HFFc6 (cell line): ENCODE data around the gene ERP29. TPM values are rescaled to one million over a fixed set of nuclear protein-coding genes. Genes with fewer than 3 reads are reported as not detected.

Experiments
- DNase-seq: peaks from one replicate; pipeline ENCODE4 v3.0.0-alpha.2; 2018
- H3K27ac Mint-ChIP-seq: 2 replicates; pipeline ENCODE4 v1.8.0; 2020; ENCODE audit warnings: mild to moderate bottlenecking, mixed read lengths
- H3K27me3 Mint-ChIP-seq: 2 replicates; pipeline ENCODE4 v1.8.0; 2021; ENCODE audit warnings: mild to moderate bottlenecking, moderate library complexity, mixed read lengths; ENCODE audit not compliant: insufficient read depth
- H3K36me3 Mint-ChIP-seq: 2 replicates; pipeline ENCODE4 v1.8.0; 2021; ENCODE audit warnings: low read depth, mixed read lengths
- H3K4me1 Mint-ChIP-seq: 2 replicates; pipeline ENCODE4 v1.8.0; 2020; ENCODE audit warnings: low read depth, mixed read lengths
- H3K4me3 Mint-ChIP-seq: 2 replicates; pipeline ENCODE4 v1.8.0; 2020; ENCODE audit warnings: mild to moderate bottlenecking, moderate library complexity, mixed read lengths
- H3K9me3 Mint-ChIP-seq: 2 replicates; pipeline ENCODE4 v1.8.0; 2020; ENCODE audit warnings: mild to moderate bottlenecking, mixed read lengths
- total RNA-seq, 6 experiments: library from RNA; stranded (reverse); fragmentation: NEBNext Ultra II Directional; extraction: Animal tissue kit (Norgen Biotek cat#: 25700); gene quantifications; 2 replicates in 1 of 6; 3 replicates in 5 of 6; pipeline ENCODE4 v1.2.3, GENCODE V29; 2021
- TF ChIP-seq, protein P1 (sequence below): fragments of 200-600 bp; sonication (generic); IDR thresholded peaks from 2 replicates; pipeline ENCODE4 v1.5.0; 2021; ENCODE audit warnings: antibody characterized with exemption, mild to moderate bottlenecking

ERP29 gene
- total RNA-seq, 6 experiments from 2014 or later, result 84.2 to 94.7 (median 88.4) TPM

DNA sequence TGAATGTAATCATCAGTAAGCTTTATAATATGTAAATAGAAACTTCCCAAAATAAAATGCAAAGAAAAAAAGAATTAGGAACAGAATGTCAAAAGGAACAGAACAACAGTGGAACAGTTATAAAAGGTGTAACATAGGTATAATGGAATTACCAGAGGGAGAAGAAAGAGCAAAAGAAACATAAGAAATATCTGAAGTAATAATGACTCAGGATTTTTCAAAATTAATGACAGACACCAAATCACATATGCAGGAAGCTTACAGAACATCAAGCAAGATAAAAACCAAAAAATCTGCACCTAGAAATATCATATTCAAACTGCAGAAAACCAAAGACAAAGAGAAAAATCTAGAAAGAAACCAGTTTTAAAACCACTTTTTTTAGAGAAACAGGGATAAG lies 36.4 kb upstream of the ERP29 start:
- Mint-ChIP-seq H3K9me3 (peaks cover 5% of the 10 kb centered on the region; the same call in 1 of the 2 replicates), H3K4me3 (no peak overlapping the region)
- TF ChIP-seq, protein P1, sequence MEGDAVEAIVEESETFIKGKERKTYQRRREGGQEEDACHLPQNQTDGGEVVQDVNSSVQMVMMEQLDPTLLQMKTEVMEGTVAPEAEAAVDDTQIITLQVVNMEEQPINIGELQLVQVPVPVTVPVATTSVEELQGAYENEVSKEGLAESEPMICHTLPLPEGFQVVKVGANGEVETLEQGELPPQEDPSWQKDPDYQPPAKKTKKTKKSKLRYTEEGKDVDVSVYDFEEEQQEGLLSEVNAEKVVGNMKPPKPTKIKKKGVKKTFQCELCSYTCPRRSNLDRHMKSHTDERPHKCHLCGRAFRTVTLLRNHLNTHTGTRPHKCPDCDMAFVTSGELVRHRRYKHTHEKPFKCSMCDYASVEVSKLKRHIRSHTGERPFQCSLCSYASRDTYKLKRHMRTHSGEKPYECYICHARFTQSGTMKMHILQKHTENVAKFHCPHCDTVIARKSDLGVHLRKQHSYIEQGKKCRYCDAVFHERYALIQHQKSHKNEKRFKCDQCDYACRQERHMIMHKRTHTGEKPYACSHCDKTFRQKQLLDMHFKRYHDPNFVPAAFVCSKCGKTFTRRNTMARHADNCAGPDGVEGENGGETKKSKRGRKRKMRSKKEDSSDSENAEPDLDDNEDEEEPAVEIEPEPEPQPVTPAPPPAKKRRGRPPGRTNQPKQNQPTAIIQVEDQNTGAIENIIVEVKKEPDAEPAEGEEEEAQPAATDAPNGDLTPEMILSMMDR, result no peak

DNA sequence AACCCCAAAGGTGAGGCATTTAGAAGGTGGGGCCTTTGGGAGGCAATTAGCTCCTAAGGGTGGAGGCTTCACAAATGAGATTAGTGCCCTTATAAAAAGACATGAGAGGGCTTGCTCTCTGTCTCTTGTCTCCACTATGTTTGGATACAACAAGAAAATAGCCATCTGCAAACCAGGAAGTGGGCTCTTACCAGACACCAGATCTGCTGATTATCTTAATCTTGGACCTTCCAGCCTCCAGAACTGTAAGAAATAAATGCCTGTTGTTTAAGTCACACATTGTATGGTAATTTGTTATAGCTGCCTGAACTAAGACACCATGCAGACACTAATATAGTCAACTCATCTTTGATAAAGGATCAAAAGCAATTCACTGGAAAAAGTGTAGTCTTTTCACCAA lies 34.7 kb upstream of the ERP29 start:
- peaks cover 9% of the 10 kb centered on the region for H3K4me1 Mint-ChIP-seq
- no peaks in the 10 kb centered on the region for H3K36me3 Mint-ChIP-seq
- TF ChIP-seq, protein P1, result no peak
- no peak for DNase-seq
- no peak overlapping the region for H3K27ac Mint-ChIP-seq
- H3K27me3 Mint-ChIP-seq, result no peaks in the 10 kb centered on the region
- no peaks in the 10 kb centered on the region for H3K9me3 Mint-ChIP-seq
- H3K4me3 Mint-ChIP-seq, result no peak overlapping the region

More for the DNA sequence above, 36.4 kb upstream of the ERP29 start:
- no peak overlapping the region for H3K27ac Mint-ChIP-seq
- H3K27me3 Mint-ChIP-seq, result no peaks in the 10 kb centered on the region
- peaks cover 6% of the 10 kb centered on the region for H3K4me1 Mint-ChIP-seq
- 0 out of 2 replicates have a peak, but pooled peaks cover 4% of the 10 kb centered on the region for H3K36me3 Mint-ChIP-seq
- DNase-seq, result no peak

DNA sequence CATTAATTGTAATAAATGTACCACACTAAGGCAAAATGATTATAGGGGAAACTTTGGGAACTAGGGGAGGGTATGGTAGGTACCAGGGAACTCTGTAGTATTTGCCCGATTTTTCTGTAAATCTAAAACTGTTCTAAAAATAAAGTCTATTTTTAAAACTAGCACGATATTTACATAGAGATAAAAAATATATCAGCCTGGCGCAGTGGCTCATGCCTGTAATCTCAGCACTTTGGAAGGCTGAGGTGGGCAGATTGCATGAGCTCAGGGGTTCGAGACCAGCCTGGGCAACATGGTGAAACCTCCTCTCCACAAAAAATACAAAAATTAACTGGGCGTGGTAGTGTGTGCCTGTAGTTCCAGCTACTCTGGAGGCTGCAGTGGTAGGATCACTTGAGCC lies 32.6 kb upstream of the ERP29 start:
- H3K27me3 Mint-ChIP-seq, result no peaks in the 10 kb centered on the region
- H3K9me3 Mint-ChIP-seq, result no peaks in the 10 kb centered on the region
- TF ChIP-seq, protein P1, result no peak
- no peak overlapping the region for H3K4me3 Mint-ChIP-seq
- H3K36me3 Mint-ChIP-seq, result no peaks in the 10 kb centered on the region
- H3K4me1 Mint-ChIP-seq, result peaks cover 9% of the 10 kb centered on the region
- DNase-seq, result no peak
- H3K27ac Mint-ChIP-seq, result no peak overlapping the region

DNA sequence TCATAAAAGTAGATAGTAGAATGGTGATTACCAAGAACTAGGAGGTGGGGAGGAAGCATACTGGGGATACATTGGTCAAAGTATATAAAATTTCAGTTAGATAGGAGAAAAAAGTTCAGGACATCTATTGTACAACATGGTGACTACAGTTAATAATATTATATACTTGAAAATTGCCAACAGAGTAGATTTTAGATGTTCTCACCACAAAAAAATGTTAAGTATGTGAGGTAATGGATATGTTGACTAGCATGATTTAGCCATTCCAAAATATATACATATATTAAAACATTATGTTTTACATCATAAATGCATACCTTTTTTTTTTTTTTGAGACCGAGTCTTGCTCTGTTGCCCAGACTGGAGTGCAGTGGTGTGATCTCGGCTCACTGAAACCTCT lies 31.2 kb upstream of the ERP29 start:
- Mint-ChIP-seq H3K27me3 (no peaks in the 10 kb centered on the region), H3K4me3 (no peak overlapping the region), H3K9me3 (no peaks in the 10 kb centered on the region), H3K27ac (no peak overlapping the region), H3K36me3 (no peaks in the 10 kb centered on the region), H3K4me1 (peaks cover 9% of the 10 kb centered on the region)
- DNase-seq, result no peak
- TF ChIP-seq, protein P1, result no peak

DNA sequence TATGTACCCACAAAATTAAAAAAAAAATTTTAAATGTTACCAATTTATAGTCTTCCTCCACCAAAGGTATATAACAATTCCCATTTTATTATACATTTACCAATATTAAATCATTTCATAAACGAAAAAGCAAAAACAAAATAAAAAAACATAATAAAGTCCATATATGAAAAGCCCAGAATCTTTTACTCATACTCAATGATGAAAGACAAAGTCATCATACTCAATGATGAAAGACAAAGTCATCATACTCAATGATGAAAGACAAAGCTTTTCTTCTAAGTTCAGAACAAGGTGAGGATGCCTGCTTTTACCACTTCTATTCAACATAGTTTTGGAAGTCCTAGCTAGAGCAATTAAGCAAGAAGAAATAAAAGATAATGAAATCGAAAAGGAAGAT lies 28.4 kb upstream of the ERP29 start:
- Mint-ChIP-seq H3K27ac (no peak overlapping the region), H3K27me3 (no peaks in the 10 kb centered on the region), H3K36me3 (no peaks in the 10 kb centered on the region), H3K4me3 (no peak overlapping the region), H3K9me3 (no peaks in the 10 kb centered on the region), H3K4me1 (peaks cover 9% of the 10 kb centered on the region)
- no peak for DNase-seq
- TF ChIP-seq, protein P1, result no peak

DNA sequence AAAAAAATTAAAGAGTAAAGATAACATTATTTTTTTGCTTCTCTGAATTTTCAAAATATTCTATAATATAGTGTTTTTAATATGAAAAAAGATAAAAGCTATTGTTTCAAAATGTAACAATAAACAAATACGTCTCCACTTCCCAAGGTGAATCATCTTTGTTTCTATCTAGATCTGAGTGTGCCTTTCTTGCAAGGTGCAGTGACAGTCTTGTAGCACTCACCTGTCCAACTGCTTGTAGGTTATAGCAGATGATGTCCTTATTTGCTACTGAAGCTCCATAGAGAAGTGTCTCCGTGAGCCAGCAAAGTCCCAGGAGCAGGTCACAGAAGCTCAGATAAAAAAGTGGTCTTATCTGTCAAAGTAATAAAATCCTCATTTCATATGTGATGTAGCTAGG lies 21.7 kb upstream of the ERP29 start:
- Mint-ChIP-seq H3K27ac (no peak overlapping the region), H3K4me3 (no peak overlapping the region), H3K9me3 (no peaks in the 10 kb centered on the region), H3K27me3 (no peaks in the 10 kb centered on the region; the same call in 1 of the 2 replicates), H3K4me1 (no peaks in the 10 kb centered on the region), H3K36me3 (no peaks in the 10 kb centered on the region)
- TF ChIP-seq, protein P1, result no peak
- DNase-seq, result no peak
